Pancreas (tissue), 10 donors: ENCODE data around the gene INPP5K. TPM values are rescaled to one million over a fixed set of nuclear protein-coding genes. Genes with fewer than 3 reads are reported as not detected.

Source experiments
- ATAC-seq, 4 donors: fragments of 200-7000 bp; cut with Tn5 transposase; one replicate each; pipeline versions ENCODE4 v1.8.0 to v1.9.1; 2020; ENCODE audit warnings: mild to moderate bottlenecking in 4 of 4, moderate library complexity in 4 of 4
- DNase-seq, 6 donors: peaks; one replicate each; pipeline ENCODE4 v3.0.0-alpha.2; 2020
- FAIRE-seq: peaks from 2 replicates; lab custom pipeline; 2012; peaks lifted over from hg19 to GRCh38; lab: Jason Lieb, UNC
- H3K27ac ChIP-seq, 4 donors: fragments of 200-600 bp; sonication (generic); 1 replicate in 3 of 4; 2 replicates in 1 of 4; pipeline versions ENCODE4 v1.5.0 to v1.8.0; 2020
- H3K27me3 ChIP-seq, 4 donors: fragments of 200-600 bp; one replicate each; pipeline ENCODE4 v1.8.0; 2021
- H3K36me3 ChIP-seq, 3 donors: fragments of 200-600 bp; sonication (generic) in 1 of 3; one replicate each; pipeline versions ENCODE4 v1.5.0 to v1.8.0; 2020 to 2021
- H3K4me1 ChIP-seq, 3 donors: fragments of 200-600 bp; one replicate each; pipeline ENCODE4 v1.8.0; 2021
- H3K4me3 ChIP-seq, 4 donors: fragments of 200-600 bp; sonication (generic) in 2 of 4; one replicate each; pipeline versions ENCODE4 v1.5.0 to v1.8.0; 2020 to 2021
- H3K9me3 ChIP-seq, 4 donors: fragments of 200-600 bp; one replicate each; pipeline ENCODE4 v1.8.0; 2021
- CTCF ChIP-seq, 4 donors: fragments of 200-600 bp; sonication (generic) in 3 of 4; IDR thresholded peaks; one replicate each; pipeline versions ENCODE4 v1.5.0 to v1.8.0; 2021; ENCODE audit warnings: antibody characterized with exemption in 4 of 4
- WGBS, 2 donors: extraction: QIAGEN DNeasy Blood & Tissue Kit; methylation state at CpG; one replicate each; pipeline ENCODE4 v1.1.7; 2013; 5-methylcytosine and 5-hydroxymethylcytosine counted together
- intact Hi-C, 3 donors: fragments of 100-400 bp; cut with DNase I; formaldehyde crosslinking; loops; one replicate each; pipeline versions ENCODE4 v1.11.1 to v1.14.2; 2022
- polyA plus RNA-seq, 2 donors: library from polyadenylated mRNA; stranded (reverse); fragments of 200-250 nt; gene quantifications; one replicate each; pipeline ENCODE4 v1.2.3, GENCODE V29; 2013
- total RNA-seq, 6 donors: library from RNA; stranded (reverse); fragmentation: NEBNext Ultra II Directional in 4 of 6; extraction: Animal tissue kit (Norgen Biotek cat#: 25700) in 4 of 6; gene quantifications; one replicate each; pipeline versions ENCODE4 v1.2.1 to v1.2.4, GENCODE V29; 2021 to 2023
- donor health status: healthy with polysubstance abuse.
- donor health status: DM: no; HTN: no; CAD: no; lungs with moderate emphysema.
- donor health status: DM: no; HTN: no; CAD: no.
- donor health status: control.
- donor health status: control.
- donor health status: Bipolar disorder and iron deficiency.
- donor health status: DM: yes; HTN: yes; CAD: no.
- donor health status: DM: no; HTN: no; CAD: no.
- donor health status: DM: no; HTN: no; CAD: no.
- donor health status: DM: yes; HTN: yes; CAD: no.

Gene INPP5K
- total and polyA plus RNA-seq, 8 donors, result 13.2 to 24.4 (median 17.8) TPM

DNA sequence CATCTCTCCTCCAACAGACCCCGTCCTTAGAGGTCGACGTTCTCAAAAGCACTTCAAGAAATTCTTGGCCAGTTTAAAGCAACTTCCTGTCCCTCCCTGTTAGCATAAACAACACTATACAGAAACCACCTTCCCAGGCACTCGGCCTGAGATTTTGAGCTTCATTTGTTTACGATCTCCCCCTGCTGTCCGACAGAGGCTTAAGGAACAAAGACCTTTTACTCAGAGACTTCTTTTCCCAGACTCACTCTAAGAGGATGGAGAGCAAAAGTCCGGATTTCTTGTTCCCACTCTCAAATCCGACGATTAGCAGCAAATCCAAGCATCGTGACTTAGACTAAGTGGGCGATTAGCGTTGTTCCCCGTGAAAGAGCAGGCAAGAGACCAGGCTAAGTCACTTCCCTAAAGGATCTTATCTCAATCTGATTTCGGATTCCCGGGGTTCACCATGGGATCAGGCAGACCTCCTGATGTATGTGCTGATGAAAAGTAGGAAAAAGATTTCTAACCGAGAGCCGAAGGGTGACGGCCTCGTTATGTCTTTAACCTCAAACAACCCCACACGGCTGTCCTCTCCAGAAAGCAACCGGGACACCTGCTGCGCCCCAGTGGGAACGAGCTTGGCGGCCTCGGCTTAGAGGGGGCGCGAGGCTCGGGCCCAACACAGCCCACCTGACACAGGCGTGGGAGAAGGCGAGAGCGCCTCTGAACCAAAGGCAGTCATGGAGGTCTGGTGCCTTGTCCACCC, 598 bp downstream of the INPP5K start:
- Histone ChIP-seq H3K36me3 (peaks cover 0 to 6% (median 0%) of the 10 kb centered on the region in 3 donors), H3K4me1 (peaks cover 0 to 11% (median 10%) of the 10 kb centered on the region in 3 donors), H3K27me3 (no peaks in the 10 kb centered on the region), H3K9me3 (no peaks in the 10 kb centered on the region), H3K27ac (peak overlapping the region; percentile 53 to 84 (median 73)), H3K4me3 (peak overlapping the region; percentile 66 to 100 (median 86))
- WGBS, 2 donors, result 1% methylated on average over 31 of the region's 31 CpGs
- FAIRE-seq, result peak; percentile 83
- DNase-seq, result peak in 3 of 6 donors; percentile 45 to 62 (median 47)
- peak; percentile 46 to 69 (median 60) for ATAC-seq
- intact Hi-C loops, result loop anchor here in 2 of 3 donors (10.0 kb wide), 2 partner anchors 151 to 241 kb away; partner anchors contain the start of genes BHLHA9 (in 2 of the 2) and TRARG1 (in 2 of the 2)
- peak; percentile 10 to 29 (median 22) for TF ChIP-seq CTCF (IDR thresholded peaks at IDR 0.05)

GRCh38 chr17:1512351-1512750, 4.1 kb downstream of the INPP5K start:
- H3K9me3 ChIP-seq, result no peaks in the 10 kb centered on the region
- peaks cover 0 to 6% (median under 1%) of the 10 kb centered on the region in 3 donors for H3K36me3 ChIP-seq
- ATAC-seq, result no peak
- no peak for FAIRE-seq
- peaks cover 0 to 5% (median 5%) of the 10 kb centered on the region in 3 donors for H3K4me1 ChIP-seq
- intact Hi-C loops, result loop anchor here in 2 of 3 donors (5.0 to 10.0 kb wide), 3 partner anchors 148 to 238 kb away; partner anchors contain the start of genes BHLHA9 (in 2 of the 2) and TRARG1 (in 2 of the 2)
- no peak for TF ChIP-seq CTCF (IDR thresholded peaks at IDR 0.05)
- H3K27me3 ChIP-seq, result no peaks in the 10 kb centered on the region
- DNase-seq, result no peak
- 84 to 93% methylated on average over 2 of the region's 2 CpGs for WGBS, 2 donors
- no peak overlapping the region for H3K27ac ChIP-seq
- no peak overlapping the region for H3K4me3 ChIP-seq

- WGBS, 2 donors, result 66 to 82% methylated on average over 7 of the region's 7 CpGs
- intact Hi-C loops, result loop anchor here in 2 of 3 donors (5.0 to 10.0 kb wide), 3 partner anchors 147 to 237 kb away; partner anchors contain the start of genes BHLHA9 (in 2 of the 2) and TRARG1 (in 2 of the 2)
- no peak for FAIRE-seq
- Histone ChIP-seq H3K4me1 (peaks cover 0 to 5% (median 4%) of the 10 kb centered on the region in 3 donors), H3K36me3 (peaks cover 0 to 6% (median 3%) of the 10 kb centered on the region in 3 donors), H3K27me3 (no peaks in the 10 kb centered on the region), H3K27ac (no peak overlapping the region), H3K4me3 (no peak overlapping the region), H3K9me3 (no peaks in the 10 kb centered on the region)
- ATAC-seq, result no peak
- no peak for DNase-seq
- no peak for TF ChIP-seq CTCF (IDR thresholded peaks at IDR 0.05)
Measured at GRCh38 chr17:1511756-1512321, 4.6 kb downstream of the INPP5K start.

GRCh38 chr17:1511290-1511689, 5.1 kb downstream of the INPP5K start:
- Histone ChIP-seq H3K27me3 (no peaks in the 10 kb centered on the region), H3K36me3 (peaks cover 0 to 6% (median 3%) of the 10 kb centered on the region in 3 donors), H3K4me1 (peaks cover 0 to 5% (median 4%) of the 10 kb centered on the region in 3 donors), H3K4me3 (no peak overlapping the region), H3K27ac (no peak overlapping the region), H3K9me3 (no peaks in the 10 kb centered on the region)
- no peak for ATAC-seq
- no peak for DNase-seq
- no peak for TF ChIP-seq CTCF (IDR thresholded peaks at IDR 0.05)
- 74 to 79% methylated on average over 11 of the region's 11 CpGs for WGBS, 2 donors
- FAIRE-seq, result no peak
- intact Hi-C loops, result loop anchor here in 2 of 3 donors (5.0 to 10.0 kb wide), 3 partner anchors 146 to 236 kb away; partner anchors contain the start of genes BHLHA9 (in 2 of the 2) and TRARG1 (in 2 of the 2)
